ENCODE results near the gene FNTB.

FNTB gene

GRCh38 chr14:65102441-65103149 lies 115.9 kb downstream of the FNTB start, which contains the start of gene MAX:
MAX (minus strand) TSS chr14:65102517; CDS start chr14:65102339, 178 bp downstream.
- peak within 1 kb of the TSS; percentile 91 for H3K4me3 Mint-ChIP-seq
- TF ChIP-seq, protein P1, sequence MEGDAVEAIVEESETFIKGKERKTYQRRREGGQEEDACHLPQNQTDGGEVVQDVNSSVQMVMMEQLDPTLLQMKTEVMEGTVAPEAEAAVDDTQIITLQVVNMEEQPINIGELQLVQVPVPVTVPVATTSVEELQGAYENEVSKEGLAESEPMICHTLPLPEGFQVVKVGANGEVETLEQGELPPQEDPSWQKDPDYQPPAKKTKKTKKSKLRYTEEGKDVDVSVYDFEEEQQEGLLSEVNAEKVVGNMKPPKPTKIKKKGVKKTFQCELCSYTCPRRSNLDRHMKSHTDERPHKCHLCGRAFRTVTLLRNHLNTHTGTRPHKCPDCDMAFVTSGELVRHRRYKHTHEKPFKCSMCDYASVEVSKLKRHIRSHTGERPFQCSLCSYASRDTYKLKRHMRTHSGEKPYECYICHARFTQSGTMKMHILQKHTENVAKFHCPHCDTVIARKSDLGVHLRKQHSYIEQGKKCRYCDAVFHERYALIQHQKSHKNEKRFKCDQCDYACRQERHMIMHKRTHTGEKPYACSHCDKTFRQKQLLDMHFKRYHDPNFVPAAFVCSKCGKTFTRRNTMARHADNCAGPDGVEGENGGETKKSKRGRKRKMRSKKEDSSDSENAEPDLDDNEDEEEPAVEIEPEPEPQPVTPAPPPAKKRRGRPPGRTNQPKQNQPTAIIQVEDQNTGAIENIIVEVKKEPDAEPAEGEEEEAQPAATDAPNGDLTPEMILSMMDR (IDR thresholded peaks at IDR 0.05): no peak
- no peaks in the 10 kb centered on the region for H3K9me3 Mint-ChIP-seq
- peaks cover 13% of the 10 kb centered on the region for H3K4me1 Mint-ChIP-seq
- H3K36me3 Mint-ChIP-seq (ENCODE audit: low read depth): peaks cover 5% of the 10 kb centered on the region
- H3K27me3 Mint-ChIP-seq (ENCODE audit: low read depth, poor library complexity): peaks cover 34% of the 10 kb centered on the region
- DNase-seq: peak; percentile 94
- peak within 1 kb of the TSS; percentile 67 for H3K27ac Mint-ChIP-seq

GRCh38 chr14:65103150-65103760 lies 116.6 kb downstream of the FNTB start:
- Mint-ChIP-seq H3K36me3 (ENCODE audit: low read depth) (peaks cover 5% of the 10 kb centered on the region), H3K27ac (no peak overlapping the region), H3K4me1 (peaks cover 13% of the 10 kb centered on the region), H3K9me3 (no peaks in the 10 kb centered on the region), H3K27me3 (ENCODE audit: low read depth, poor library complexity) (peaks cover 34% of the 10 kb centered on the region), H3K4me3 (peak overlapping the region; percentile 91)
- DNase-seq: no peak
- TF ChIP-seq, protein P1 (IDR thresholded peaks at IDR 0.05): no peak

GRCh38 chr14:65104791-65105190 lies 118.1 kb downstream of the FNTB start:
- DNase-seq: no peak
- H3K9me3 Mint-ChIP-seq: no peaks in the 10 kb centered on the region
- H3K27ac Mint-ChIP-seq: no peak overlapping the region
- H3K27me3 Mint-ChIP-seq (ENCODE audit: low read depth, poor library complexity): peaks cover 37% of the 10 kb centered on the region
- H3K4me1 Mint-ChIP-seq: peaks cover 13% of the 10 kb centered on the region
- peaks cover 5% of the 10 kb centered on the region for H3K36me3 Mint-ChIP-seq (ENCODE audit: low read depth)
- TF ChIP-seq, protein P1 (IDR thresholded peaks at IDR 0.05): no peak
- H3K4me3 Mint-ChIP-seq: no peak overlapping the region

GRCh38 chr14:65106316-65106715 lies 119.6 kb downstream of the FNTB start:
- no peak overlapping the region for H3K27ac Mint-ChIP-seq
- TF ChIP-seq, protein P1 (IDR thresholded peaks at IDR 0.05): no peak
- DNase-seq: no peak
- no peak overlapping the region for H3K4me3 Mint-ChIP-seq
- H3K36me3 Mint-ChIP-seq (ENCODE audit: low read depth): no peaks in the 10 kb centered on the region
- H3K27me3 Mint-ChIP-seq (ENCODE audit: low read depth, poor library complexity): peaks cover 40% of the 10 kb centered on the region
- no peaks in the 10 kb centered on the region for H3K9me3 Mint-ChIP-seq
- H3K4me1 Mint-ChIP-seq: peaks cover 10% of the 10 kb centered on the region

- Mint-ChIP-seq H3K4me1 (peaks cover 11% of the 10 kb centered on the region), H3K36me3 (ENCODE audit: low read depth) (no peaks in the 10 kb centered on the region), H3K27ac (no peak overlapping the region), H3K27me3 (ENCODE audit: low read depth, poor library complexity) (peaks cover 40% of the 10 kb centered on the region), H3K4me3 (no peak overlapping the region), H3K9me3 (no peaks in the 10 kb centered on the region)
- TF ChIP-seq, protein P1 (IDR thresholded peaks at IDR 0.05): no peak
- DNase-seq: no peak
Measured at GRCh38 chr14:65106736-65107135, 120.0 kb downstream of the FNTB start.
